HEK293 (cell line): ENCODE data around the gene SCN8A.

Source experiments
- ZNF112 ChIP-seq: fragments of 450-650 bp; formaldehyde crosslinking; IDR thresholded peaks from 2 replicates; pipeline ENCODE4 v1.5.0; 2017; ENCODE audit warnings: missing biosample characterization, missing genetic modification characterization
- ZNF280D ChIP-seq: fragments of 450-650 bp; formaldehyde crosslinking; IDR thresholded peaks from 2 replicates; pipeline ENCODE4 v1.5.1; 2016; ENCODE audit warnings: missing biosample characterization, missing genetic modification characterization
- ZNF768 ChIP-seq: fragments of 450-650 bp; formaldehyde crosslinking; IDR thresholded peaks from 2 replicates; pipeline ENCODE4 v1.5.1; 2018; ENCODE audit warnings: missing biosample characterization, mild to moderate bottlenecking, missing genetic modification characterization
- TF ChIP-seq, protein P1 (sequence below): fragments of 450-650 bp; formaldehyde crosslinking; IDR thresholded peaks from 2 replicates; pipeline ENCODE4 v1.5.1; 2016; ENCODE audit warnings: missing biosample characterization, missing genetic modification characterization, borderline replicate concordance

DNA sequence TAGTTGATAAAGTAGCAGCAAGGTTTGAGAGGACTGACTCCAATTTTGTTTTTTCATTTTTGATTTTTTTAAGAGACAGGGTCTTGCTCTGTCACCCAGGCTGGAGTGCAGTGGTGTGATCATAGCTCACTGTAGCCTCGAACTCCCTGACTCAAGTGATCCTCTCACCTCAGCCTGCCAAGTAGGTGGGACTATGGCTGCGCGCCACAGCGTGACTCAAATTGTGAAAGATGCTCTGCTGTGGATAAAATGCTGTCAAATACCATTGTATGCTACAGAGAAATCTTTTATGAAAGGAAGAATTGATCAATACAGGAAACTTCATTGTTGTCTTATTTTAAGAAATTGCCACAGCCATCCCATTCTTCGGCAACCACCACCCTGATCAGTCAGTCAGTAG is 48.3 kb downstream of the SCN8A start:
- TF ChIP-seq ZNF112 (tag by site-specific recombination) (no peak), ZNF768 (tag by site-specific recombination) (no peak), ZNF280D (tag by site-specific recombination) (no peak)
- TF ChIP-seq, protein P1, sequence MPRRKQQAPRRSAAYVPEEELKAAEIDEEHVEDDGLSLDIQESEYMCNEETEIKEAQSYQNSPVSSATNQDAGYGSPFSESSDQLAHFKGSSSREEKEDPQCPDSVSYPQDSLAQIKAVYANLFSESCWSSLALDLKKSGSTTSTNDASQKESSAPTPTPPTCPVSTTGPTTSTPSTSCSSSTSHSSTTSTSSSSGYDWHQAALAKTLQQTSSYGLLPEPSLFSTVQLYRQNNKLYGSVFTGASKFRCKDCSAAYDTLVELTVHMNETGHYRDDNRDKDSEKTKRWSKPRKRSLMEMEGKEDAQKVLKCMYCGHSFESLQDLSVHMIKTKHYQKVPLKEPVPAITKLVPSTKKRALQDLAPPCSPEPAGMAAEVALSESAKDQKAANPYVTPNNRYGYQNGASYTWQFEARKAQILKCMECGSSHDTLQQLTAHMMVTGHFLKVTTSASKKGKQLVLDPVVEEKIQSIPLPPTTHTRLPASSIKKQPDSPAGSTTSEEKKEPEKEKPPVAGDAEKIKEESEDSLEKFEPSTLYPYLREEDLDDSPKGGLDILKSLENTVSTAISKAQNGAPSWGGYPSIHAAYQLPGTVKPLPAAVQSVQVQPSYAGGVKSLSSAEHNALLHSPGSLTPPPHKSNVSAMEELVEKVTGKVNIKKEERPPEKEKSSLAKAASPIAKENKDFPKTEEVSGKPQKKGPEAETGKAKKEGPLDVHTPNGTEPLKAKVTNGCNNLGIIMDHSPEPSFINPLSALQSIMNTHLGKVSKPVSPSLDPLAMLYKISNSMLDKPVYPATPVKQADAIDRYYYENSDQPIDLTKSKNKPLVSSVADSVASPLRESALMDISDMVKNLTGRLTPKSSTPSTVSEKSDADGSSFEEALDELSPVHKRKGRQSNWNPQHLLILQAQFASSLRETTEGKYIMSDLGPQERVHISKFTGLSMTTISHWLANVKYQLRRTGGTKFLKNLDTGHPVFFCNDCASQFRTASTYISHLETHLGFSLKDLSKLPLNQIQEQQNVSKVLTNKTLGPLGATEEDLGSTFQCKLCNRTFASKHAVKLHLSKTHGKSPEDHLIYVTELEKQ (tag by site-specific recombination), result no peak
